Neural progenitor cell (in vitro differentiated cells): ENCODE data around the gene GFOD2. TPM values are rescaled to one million over a fixed set of nuclear protein-coding genes. Genes with fewer than 3 reads are reported as not detected.

Experiments
- DNase-seq: peaks from one replicate; pipeline ENCODE4 v3.0.0-alpha.2; 2016; ENCODE audit warnings: low spot score
- H2AFZ ChIP-seq: fragments of 200-600 bp; sonication (generic); replicated peaks from 2 replicates; pipeline ENCODE4 v1.6.1; 2016; ENCODE audit warnings: antibody characterized with exemption
- H3F3A ChIP-seq: fragments of 200-600 bp; sonication (generic); 2 replicates; pipeline ENCODE4 v1.6.1; 2016; ENCODE audit warnings: antibody characterized with exemption, low read depth
- H3K27ac ChIP-seq: fragments of 200-600 bp; sonication (generic); 2 replicates; pipeline ENCODE4 v1.5.1; 2016; ENCODE audit warnings: mild to moderate bottlenecking
- H3K27me3 ChIP-seq: fragments of 200-600 bp; sonication (generic); 2 replicates; pipeline ENCODE4 v1.6.1; 2016; ENCODE audit warnings: mild to moderate bottlenecking, moderate library complexity
- H3K36me3 ChIP-seq: fragments of 200-600 bp; sonication (generic); 2 replicates; pipeline ENCODE4 v1.5.1; 2016
- H3K4me1 ChIP-seq: fragments of 200-600 bp; sonication (generic); 2 replicates; pipeline ENCODE4 v1.6.1; 2016; ENCODE audit warnings: mixed run types
- H3K4me2 ChIP-seq: fragments of 200-600 bp; sonication (generic); 2 replicates; pipeline ENCODE4 v1.6.1; 2016
- H3K4me3 ChIP-seq: fragments of 200-600 bp; sonication (generic); 2 replicates; pipeline ENCODE4 v1.5.1; 2016
- H3K79me2 ChIP-seq: fragments of 200-600 bp; sonication (generic); 2 replicates; pipeline ENCODE4 v1.6.1; 2016; ENCODE audit warnings: low read depth
- H3K9ac ChIP-seq: fragments of 200-600 bp; sonication (generic); 2 replicates; pipeline ENCODE4 v1.6.1; 2016
- H3K9me3 ChIP-seq: fragments of 200-600 bp; sonication (generic); 2 replicates; pipeline ENCODE4 v1.5.1; 2016; ENCODE audit warnings: low read depth
- H4K20me1 ChIP-seq: fragments of 200-600 bp; sonication (generic); 2 replicates; pipeline ENCODE4 v1.6.1; 2016; ENCODE audit warnings: low read depth
- H3K27ac Mint-ChIP-seq: 3 replicates; pipeline ENCODE4 v1.8.0; 2021; ENCODE audit warnings: mixed read lengths
- H3K27me3 Mint-ChIP-seq: 2 replicates; pipeline ENCODE4 v1.8.0; 2022; ENCODE audit warnings: low read depth, mild to moderate bottlenecking, inconsistent platforms, moderate library complexity, mixed read lengths; ENCODE audit not compliant: insufficient read depth
- H3K36me3 Mint-ChIP-seq: 3 replicates; pipeline ENCODE4 v1.8.0; 2021; ENCODE audit warnings: mixed read lengths
- H3K4me1 Mint-ChIP-seq: 3 replicates; pipeline ENCODE4 v1.8.0; 2021; ENCODE audit warnings: mixed read lengths
- H3K4me3 Mint-ChIP-seq: 3 replicates; pipeline ENCODE4 v1.8.0; 2021; ENCODE audit warnings: mild to moderate bottlenecking, moderate library complexity, mixed read lengths
- H3K9me3 Mint-ChIP-seq: 3 replicates; pipeline ENCODE4 v1.8.0; 2020; ENCODE audit warnings: mixed read lengths
- CTCF ChIP-seq: fragments of 200-600 bp; sonication (generic); IDR thresholded peaks from 2 replicates; pipeline ENCODE4 v1.5.1; 2017; ENCODE audit warnings: antibody characterized with exemption, mild to moderate bottlenecking
- EZH2 ChIP-seq: fragments of 200-600 bp; sonication (generic); IDR thresholded peaks from 2 replicates; pipeline ENCODE4 v1.6.1; 2017; ENCODE audit warnings: antibody characterized with exemption, mild to moderate bottlenecking, moderate library complexity
- EZH2phosphoT487 ChIP-seq: fragments of 200-600 bp; sonication (generic); IDR thresholded peaks from 2 replicates; pipeline ENCODE4 v1.6.1; 2017; ENCODE audit warnings: antibody characterized with exemption
- total RNA-seq: library from RNA; depleted of rRNA; stranded (reverse); fragments of >200 nt; gene quantifications from 2 replicates; pipeline ENCODE4 v1.2.3, GENCODE V29; 2015; ENCODE audit warnings: low replicate concordance

GFOD2 gene
- total RNA-seq, 1 donor from 2014 or later, result 13.2 TPM

- H3K4me3 ChIP-seq, result no peak overlapping the region
- H4K20me1 ChIP-seq, result no peaks in the 10 kb centered on the region
- no peaks in the 10 kb centered on the region for H3F3A ChIP-seq
- H3K36me3 ChIP-seq, result no peaks in the 10 kb centered on the region
- no peaks in the 10 kb centered on the region for H3K4me1 ChIP-seq
- H3K4me2 ChIP-seq, result no peak overlapping the region
- H3K36me3 Mint-ChIP-seq, result peaks cover 10% of the 10 kb centered on the region
- H3K4me1 Mint-ChIP-seq, result no peaks in the 10 kb centered on the region
- no peak overlapping the region for H3K9ac ChIP-seq
- no peaks in the 10 kb centered on the region for H3K9me3 Mint-ChIP-seq
- DNase-seq, result no peak
- H3K9me3 ChIP-seq, result no peaks in the 10 kb centered on the region
- H3K79me2 ChIP-seq, result no peaks in the 10 kb centered on the region
- peaks cover 6% of the 10 kb centered on the region for H3K27me3 Mint-ChIP-seq
- TF ChIP-seq EZH2 (no peak), EZH2phosphoT487 (no peak), CTCF (no peak)
- H3K4me3 Mint-ChIP-seq, result no peak overlapping the region
- H3K27me3 ChIP-seq, result no peaks in the 10 kb centered on the region
- no peak overlapping the region for H2AFZ ChIP-seq
- H3K27ac ChIP-seq, result no peak overlapping the region
- H3K27ac Mint-ChIP-seq, result no peak overlapping the region
Observed at GRCh38 chr16:67734731-67735201, 15.7 kb upstream of the GFOD2 start.

- H3K36me3 Mint-ChIP-seq, result peaks cover 8% of the 10 kb centered on the region
- TF ChIP-seq CTCF (no peak), EZH2phosphoT487 (no peak), EZH2 (no peak)
- DNase-seq, result no peak
Observed at GRCh38 chr16:67733734-67734470, 14.8 kb upstream of the GFOD2 start.

GRCh38 chr16:67731753-67732095 is 12.6 kb upstream of the GFOD2 start:
- Histone ChIP-seq H2AFZ (no peak overlapping the region), H3K27me3 (no peaks in the 10 kb centered on the region), H3K4me2 (no peak overlapping the region), H3K36me3 (no peaks in the 10 kb centered on the region), H4K20me1 (no peaks in the 10 kb centered on the region), H3F3A (no peaks in the 10 kb centered on the region), H3K27ac (no peak overlapping the region), H3K79me2 (no peaks in the 10 kb centered on the region), H3K9ac (no peak overlapping the region), H3K4me3 (no peak overlapping the region), H3K9me3 (no peaks in the 10 kb centered on the region), H3K4me1 (no peaks in the 10 kb centered on the region)
- Mint-ChIP-seq H3K9me3 (no peaks in the 10 kb centered on the region), H3K36me3 (peaks cover 7% of the 10 kb centered on the region), H3K27me3 (peaks cover 6% of the 10 kb centered on the region), H3K4me3 (no peak overlapping the region), H3K27ac (no peak overlapping the region), H3K4me1 (no peaks in the 10 kb centered on the region)
- no peak for DNase-seq
- TF ChIP-seq EZH2phosphoT487 (no peak), EZH2 (no peak), CTCF (no peak)

More at GRCh38 chr16:67733734-67734470, 14.8 kb upstream of the GFOD2 start:
- no peak overlapping the region for H3K4me3 ChIP-seq
- H3K27me3 Mint-ChIP-seq, result peaks cover 8% of the 10 kb centered on the region
- H3K27ac Mint-ChIP-seq, result no peak overlapping the region
- no peak overlapping the region for H2AFZ ChIP-seq
- no peaks in the 10 kb centered on the region for H3K79me2 ChIP-seq
- H3K9me3 ChIP-seq, result no peaks in the 10 kb centered on the region
- H3K27me3 ChIP-seq, result no peaks in the 10 kb centered on the region
- H4K20me1 ChIP-seq, result no peaks in the 10 kb centered on the region
- no peaks in the 10 kb centered on the region for H3K4me1 Mint-ChIP-seq
- no peaks in the 10 kb centered on the region for H3F3A ChIP-seq
- H3K36me3 ChIP-seq, result no peaks in the 10 kb centered on the region
- H3K9ac ChIP-seq, result no peak overlapping the region
- H3K4me1 ChIP-seq, result no peaks in the 10 kb centered on the region
- H3K9me3 Mint-ChIP-seq, result no peaks in the 10 kb centered on the region
- no peak overlapping the region for H3K4me3 Mint-ChIP-seq
- H3K27ac ChIP-seq, result no peak overlapping the region
- no peak overlapping the region for H3K4me2 ChIP-seq
